Ramos (cell line): ENCODE measurements around the gene C6orf89.

Experiments used
- in situ Hi-C: fragments of 300-500 bp; cut with MboI; formaldehyde crosslinking; loops from one replicate; pipeline ENCODE4 v1.14.3; 2022; ENCODE audit warnings: low sequenced_read_pairs; ENCODE audit not compliant: unreplicated experiment

C6orf89 gene

GRCh38 chr6:36851626-36852025 lies 34.1 kb upstream of the C6orf89 start:
- in situ Hi-C loops = no loop called here

GRCh38 chr6:36852481-36853147 lies 33.1 kb upstream of the C6orf89 start:
- in situ Hi-C loops = no loop called here

DNA sequence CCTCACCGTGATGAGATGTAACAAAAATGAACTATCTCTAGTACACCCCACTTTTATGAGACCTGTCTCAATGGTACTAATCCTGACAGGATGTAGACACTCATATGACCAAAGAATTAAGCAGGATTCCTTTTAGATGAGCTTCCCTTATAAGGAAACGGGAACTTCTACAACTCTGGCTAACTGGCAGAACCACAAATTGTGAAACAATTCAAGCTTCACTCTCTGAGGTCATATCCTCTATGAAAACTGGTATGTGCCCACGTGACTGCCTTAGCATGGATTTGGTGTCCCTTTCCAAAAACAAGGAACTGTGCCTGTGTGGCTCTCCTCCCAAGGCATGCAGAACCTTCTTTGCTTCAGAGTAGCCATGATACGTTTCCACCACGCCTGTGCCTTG lies 32.4 kb upstream of the C6orf89 start:
- in situ Hi-C loops = no loop called here

- in situ Hi-C loops = no loop called here
These were observed 30.0 kb upstream of the C6orf89 start for GRCh38 chr6:36855750-36856149.

DNA sequence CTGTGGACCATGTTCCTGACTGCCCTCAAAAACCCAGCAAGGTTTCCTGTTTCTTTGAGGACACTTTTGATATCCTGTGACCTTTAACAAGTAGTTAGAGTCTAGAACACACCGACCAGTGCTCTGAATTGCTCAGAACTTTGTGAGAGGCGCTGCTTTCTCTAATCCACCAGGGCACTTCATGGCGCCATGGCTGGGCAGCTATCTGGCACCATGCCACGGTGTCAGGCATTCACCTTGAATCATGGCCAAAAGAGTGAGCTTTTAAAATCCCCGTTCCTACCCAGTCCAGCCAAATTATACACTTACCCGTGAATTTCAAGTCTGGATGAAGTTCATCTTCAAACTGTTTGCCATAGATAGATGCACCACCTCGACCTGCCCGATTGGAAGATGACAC lies 29.5 kb upstream of the C6orf89 start:
- in situ Hi-C loops = no loop called here

- in situ Hi-C loops = no loop called here
These were observed 28.4 kb upstream of the C6orf89 start for GRCh38 chr6:36857325-36857724.

- in situ Hi-C loops = no loop called here
These were observed 27.3 kb upstream of the C6orf89 start for GRCh38 chr6:36858407-36858981.

DNA sequence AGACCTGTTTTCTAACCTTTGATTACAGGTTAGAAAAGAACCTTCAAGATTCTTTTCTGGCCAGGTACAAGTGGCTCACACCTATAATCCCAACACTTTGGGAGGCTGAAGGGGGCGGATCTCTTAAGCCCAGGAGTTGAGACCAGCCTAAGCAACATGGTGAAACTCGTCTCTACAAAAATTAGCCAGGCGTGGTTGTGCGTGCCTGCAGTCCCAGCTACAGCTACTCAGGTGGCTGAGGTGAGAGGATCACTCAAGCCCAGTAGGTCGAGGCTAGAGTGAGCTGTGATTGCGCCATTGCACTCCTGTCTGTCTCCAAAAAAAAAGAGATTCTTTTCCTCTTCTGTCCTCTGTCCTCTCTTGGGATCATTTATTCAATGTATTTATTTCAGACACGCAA lies 25.6 kb upstream of the C6orf89 start:
- in situ Hi-C loops = no loop called here

- in situ Hi-C loops = no loop called here
These were observed 23.4 kb upstream of the C6orf89 start for GRCh38 chr6:36862164-36862847.

GRCh38 chr6:36862848-36863382 lies 22.8 kb upstream of the C6orf89 start:
- in situ Hi-C loops = no loop called here

GRCh38 chr6:36863670-36864540 lies 21.8 kb upstream of the C6orf89 start:
- in situ Hi-C loops = no loop called here

GRCh38 chr6:36865835-36866234 lies 19.9 kb upstream of the C6orf89 start:
- in situ Hi-C loops = no loop called here

DNA sequence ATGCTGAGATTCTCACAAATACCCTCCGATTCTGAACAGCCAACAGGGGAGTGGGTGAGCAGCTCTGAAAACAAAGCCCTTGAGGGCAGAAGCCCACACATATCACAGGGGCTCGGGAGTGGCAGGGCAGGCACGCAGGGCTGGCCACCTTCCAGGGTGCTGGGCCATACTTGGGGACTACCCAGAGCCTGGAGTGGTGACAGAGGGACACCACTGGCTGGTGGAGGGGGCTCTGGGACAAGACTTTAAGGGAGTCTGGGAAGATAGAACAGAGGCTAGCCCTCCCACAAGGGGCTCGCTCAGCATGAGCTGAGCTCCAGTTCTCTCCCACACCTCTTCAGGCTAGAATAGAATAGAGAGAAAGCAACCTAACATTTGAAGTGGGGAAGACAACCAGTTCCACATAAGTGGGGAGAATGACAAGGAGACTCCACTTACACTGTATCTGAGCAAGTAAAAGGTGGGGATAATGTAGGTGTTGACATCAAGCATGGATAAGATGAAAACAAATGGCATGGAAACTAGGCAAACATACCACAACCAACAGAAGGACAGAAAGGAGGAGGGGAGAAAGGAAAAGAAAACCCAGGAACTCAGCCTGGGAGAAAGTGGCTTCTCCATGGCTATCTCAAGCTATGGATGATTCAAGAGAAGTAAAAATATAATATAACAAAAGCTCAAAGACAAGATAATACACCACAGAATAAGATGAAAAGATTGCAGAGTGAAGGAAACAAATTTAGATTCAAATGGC lies 18.1 kb upstream of the C6orf89 start:
- in situ Hi-C loops = no loop called here

DNA sequence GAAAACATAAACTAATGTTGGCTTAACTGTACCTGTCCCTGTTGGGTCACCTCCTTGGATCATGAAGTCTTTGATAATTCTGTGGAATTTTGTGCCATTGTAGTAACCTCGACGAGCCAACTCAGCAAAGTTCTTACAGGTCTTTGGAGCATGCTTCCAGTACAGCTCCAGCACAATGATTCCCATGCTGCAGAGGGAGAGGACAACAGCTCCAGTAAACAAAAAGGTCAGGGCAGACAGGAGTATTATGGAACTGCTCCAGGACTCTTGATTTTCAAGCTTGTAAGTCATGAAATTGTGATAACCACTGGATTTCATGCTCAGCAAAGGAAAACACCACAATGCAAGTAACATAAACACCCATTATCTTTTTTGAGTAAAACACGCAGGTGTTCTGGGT lies 14.1 kb upstream of the C6orf89 start:
- in situ Hi-C loops = no loop called here

- in situ Hi-C loops = no loop called here
These were observed 12.6 kb upstream of the C6orf89 start for GRCh38 chr6:36873115-36873514.

GRCh38 chr6:36873612-36874442 lies 11.9 kb upstream of the C6orf89 start:
- in situ Hi-C loops = no loop called here

DNA sequence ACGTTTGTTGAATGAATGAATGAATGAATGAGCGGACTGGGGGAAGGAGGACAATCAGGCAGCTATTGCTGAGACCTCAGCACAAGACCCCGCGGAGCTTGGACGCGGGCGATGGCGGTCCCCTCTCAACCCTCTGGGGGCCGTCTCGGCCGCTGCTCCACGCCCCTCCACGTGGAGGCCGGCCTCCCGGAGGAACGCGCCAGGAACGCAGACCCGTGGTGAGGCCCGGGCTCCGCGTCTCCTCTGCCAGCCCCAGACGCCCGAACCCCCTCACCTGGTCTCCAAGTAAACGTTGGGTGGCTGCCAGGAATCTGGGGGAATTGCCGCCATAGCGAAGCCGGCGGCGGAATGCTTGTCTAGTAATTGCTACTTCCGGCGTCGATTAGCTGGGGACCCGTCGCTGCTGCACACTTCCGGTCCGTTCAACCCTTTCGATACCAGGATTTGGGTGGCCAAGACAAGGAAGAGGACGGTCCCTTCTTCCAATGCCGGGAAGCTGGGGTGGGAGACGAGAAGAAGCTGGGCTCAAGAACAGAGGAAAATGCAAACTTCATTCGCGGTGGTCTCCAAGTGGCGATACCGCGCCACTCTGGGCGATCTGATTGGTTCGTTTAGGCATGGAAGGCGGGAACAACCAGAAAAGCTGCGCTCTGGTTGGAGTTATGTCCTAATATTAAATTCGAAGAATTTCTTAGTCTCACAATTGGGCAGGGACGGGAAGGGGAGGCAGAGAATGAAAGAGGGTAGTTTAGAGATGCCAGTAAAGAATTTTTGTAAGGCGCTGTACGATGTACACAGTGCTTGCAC lies 11.1 kb upstream of the C6orf89 start, which contains the start of gene PPIL1:
TSS of gene PPIL1 (minus strand) at position 361 of the 807 bp plus-strand sequence. CDS start at position 330, 31 bp downstream.
- in situ Hi-C loops = no loop called here

DNA sequence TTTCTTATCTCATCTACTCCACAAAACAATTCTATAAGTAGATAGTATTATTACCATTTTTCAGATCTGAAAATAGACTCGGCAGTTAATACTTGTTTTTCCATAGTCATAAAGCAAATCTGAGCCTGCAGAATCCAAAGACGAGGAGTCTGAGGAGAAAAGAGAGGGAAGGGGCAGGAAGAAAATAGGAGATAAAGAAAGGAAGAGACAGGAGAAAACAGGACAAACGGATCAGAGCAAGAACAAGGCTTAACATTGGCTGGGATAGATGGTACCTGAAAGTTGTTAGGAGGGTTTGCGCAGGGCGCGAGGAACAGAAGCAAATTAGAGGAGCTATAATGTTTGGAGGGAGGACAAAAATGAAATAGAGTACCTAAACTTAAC lies 10.5 kb upstream of the C6orf89 start:
- in situ Hi-C loops = no loop called here
